Activated gamma-delta T cell treated with Interleukin-2 at 50 U/mL for 16 hours (primary cell): ENCODE data around the gene C5orf58.
A peak's percentile ranks its signal among the peaks of the same experiment; 100 is the strongest.

Experiments used
- DNase-seq: peaks from one replicate; pipeline ENCODE4 v3.0.0-alpha.2; 2020

Gene C5orf58

DNA sequence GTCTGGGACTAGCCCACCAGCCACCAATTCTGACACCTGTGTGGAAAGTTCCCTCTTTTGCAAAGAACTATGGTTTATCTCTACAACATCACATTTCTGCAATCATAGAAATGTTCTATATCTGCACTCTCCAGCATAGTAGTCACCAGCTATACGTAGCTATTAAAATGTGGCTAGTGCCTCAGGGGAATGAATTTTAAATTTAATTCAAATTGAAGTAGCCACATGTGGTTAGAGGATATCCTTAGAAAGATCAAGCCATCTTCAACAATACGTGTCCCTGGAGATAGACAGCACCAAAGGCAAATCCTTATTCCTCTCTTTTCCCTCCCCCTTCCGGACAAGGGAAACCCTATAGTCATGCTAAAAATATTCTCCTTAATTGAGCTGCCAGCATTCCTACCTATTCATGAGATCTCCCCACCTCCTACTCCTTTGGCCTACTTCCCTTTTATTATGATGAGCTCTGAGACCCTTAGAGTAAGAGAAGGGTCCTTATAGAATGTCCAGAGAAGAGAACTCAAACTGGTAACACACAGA, 53.7 kb downstream of the C5orf58 start:
- DNase-seq = no peak

DNA sequence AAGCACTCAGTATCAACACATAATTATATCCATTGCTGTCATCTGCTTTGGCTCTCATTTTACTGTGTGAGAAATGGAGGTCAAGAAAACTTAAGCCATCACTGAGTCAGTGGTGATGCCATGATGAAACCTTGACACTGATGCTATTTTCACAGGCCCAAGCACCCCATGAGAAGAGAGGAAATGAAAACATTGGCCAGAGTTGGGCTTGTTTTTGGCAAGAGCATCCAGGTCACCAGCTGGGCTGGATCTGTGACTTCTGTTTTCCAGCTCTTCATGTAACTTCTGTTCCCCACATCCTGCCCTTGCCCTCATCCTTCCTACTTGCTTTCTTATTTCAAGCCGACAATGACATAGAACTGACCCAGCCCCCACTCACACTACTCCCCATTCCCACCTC, 54.7 kb downstream of the C5orf58 start:
- no peak for DNase-seq

DNA sequence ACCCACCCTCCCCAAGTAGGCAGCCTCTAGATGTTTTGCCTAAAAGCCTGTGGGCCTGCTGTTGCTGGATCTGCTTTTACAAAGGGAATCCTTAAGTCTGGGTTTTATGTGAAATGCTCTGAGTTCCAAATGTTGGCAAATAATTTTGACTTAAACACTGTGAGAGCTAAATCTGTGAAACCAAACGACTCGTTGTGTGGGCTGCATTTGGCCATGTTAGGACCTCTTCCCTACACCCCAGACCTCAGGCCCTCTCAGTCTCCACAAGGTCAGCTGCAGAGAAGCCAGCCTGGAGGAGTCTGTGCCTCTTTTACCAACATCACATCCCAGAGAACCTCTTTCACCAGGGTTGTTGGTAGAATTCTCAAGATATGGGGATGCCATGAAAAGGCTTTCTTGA, 55.4 kb downstream of the C5orf58 start:
- DNase-seq = no peak

DNA sequence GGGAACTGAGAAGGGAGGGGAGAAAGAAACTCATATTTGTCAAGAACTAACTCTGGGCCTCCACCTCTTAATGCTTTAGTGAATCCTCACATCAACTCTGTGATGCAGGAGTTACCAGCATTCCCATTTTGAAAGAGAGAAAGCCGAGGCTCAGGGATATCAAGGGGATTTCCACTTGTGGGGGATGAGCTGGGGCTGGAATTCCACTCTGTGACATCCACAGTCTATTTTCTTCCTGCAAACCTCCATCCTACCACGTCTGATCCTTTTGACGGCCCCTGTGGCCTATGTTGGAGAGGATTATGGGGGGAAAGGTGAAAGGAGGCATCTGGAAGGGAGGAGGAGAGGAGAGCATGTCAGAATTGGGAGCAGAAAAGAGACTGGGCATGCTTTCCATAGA, 55.8 kb downstream of the C5orf58 start:
- DNase-seq = no peak

DNA sequence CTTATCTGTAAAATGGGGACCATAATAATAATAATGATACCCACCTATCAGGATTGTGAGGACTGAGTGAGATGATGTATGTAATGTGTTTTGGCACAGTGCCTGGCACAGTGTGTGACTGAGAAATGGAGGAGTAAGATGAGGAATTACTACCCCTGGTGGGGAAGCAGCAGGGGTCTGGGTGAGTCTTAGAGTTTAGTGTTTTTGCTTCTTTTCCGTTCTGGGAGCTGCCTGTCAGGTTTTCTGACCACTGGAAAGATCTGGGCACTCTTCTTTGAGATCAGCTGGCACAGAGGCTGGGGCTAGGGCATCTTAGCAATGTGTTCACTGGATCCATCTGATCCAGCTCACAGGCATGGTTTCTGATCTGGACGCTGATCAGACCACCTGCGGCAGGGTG, 56.3 kb downstream of the C5orf58 start:
- no peak for DNase-seq

DNA sequence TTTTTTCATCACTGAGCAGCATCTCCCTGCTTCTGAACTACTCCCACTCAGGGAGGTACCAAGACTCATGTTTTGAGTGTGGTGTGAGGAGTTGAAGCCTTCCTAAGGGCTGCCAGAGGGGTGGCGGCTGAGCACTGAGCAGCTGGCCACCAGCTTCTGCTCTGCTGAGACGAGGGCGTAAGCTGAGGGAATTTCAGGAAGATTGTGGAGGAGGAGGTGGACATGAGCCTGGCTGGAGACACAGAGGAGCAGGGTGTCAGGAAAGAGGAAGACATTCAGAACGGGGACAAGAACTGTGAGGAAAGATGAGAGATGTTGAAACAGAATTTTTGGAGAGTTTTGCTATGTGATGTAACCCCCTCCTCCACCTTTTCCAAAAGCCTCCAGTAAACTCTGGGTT, 57.0 kb downstream of the C5orf58 start:
- DNase-seq = no peak

DNA sequence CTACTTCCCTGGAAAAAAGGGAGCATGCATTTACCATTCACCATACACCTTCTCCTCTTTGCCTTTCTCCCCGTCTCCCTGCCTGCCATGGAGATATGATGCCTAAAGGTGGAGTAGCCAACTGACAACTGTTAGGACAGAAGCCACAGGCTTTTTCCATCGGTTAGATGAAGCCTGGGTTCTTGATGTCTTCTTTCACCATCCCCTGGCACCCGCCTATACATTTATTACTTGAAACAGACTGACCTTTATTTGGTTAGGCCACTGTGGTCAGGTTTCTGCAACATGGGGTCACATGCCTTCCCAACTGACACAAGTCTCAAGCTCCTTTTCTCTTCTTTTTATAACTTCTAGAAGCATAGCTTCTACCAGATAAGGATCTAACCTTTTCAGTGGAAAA, 57.7 kb downstream of the C5orf58 start:
- no peak for DNase-seq

DNA sequence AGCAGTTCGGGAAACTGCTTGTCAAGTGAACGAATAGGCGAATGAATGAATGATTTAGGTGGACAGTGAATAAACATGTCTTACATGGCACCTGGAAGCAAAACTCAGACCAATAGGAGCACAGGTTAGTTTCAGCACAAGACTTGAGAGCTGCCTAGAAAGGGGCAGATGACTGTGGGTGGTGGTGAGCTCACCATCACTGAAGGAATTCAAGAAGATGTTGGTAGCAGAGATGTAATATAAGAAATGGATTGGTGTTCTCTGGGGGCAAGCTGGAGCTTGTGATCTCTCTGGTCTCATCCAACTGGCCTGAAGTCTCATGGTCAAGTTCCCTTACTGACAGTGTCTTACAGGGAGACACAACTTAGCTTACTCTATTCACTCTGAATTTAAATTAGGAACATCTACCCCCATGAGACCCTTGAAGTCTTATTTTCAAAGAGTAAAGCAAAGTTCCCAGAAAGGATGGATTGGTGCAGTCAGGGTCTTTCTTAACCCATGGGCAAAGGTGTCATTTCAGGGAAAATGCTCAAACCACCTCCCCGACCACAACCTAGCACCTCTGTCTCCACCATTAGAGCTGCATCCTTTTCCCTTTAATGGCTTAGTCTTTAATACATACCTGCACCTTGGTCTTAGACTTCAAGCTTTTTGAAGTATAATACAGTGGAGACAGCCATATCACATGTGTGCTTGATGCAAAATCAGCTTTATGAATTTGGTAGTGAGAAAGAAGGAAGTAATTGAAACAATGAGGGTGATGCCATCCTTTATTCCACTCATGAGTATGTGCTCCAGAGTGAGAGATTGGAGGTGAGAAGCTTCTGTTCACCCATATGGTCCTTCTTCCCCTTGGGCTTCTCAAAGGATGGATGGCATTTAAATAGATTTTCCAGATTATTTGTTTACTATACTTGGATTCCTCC, 59.7 kb downstream of the C5orf58 start:
- DNase-seq = no peak

DNA sequence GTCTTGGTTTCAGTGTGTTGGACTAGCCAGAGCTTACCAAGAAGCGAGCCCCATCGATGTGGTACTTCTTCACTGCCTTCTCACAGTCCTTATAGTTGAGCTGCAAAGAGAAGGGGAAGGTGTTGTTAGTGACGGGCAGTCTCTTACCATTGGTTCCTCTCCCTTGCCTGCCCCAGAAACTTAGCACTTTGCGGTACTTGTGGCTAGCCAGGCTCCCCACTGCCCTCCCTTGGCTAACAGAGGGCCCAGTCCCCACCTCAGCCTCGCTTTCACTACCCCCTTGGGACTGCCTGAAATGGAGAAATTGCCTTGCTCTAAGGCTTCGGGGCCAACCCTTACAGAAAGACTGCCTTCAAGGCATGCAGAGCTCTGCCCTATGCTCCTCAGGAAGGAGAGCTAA, 60.5 kb downstream of the C5orf58 start:
- peak; percentile 67 for DNase-seq

DNA sequence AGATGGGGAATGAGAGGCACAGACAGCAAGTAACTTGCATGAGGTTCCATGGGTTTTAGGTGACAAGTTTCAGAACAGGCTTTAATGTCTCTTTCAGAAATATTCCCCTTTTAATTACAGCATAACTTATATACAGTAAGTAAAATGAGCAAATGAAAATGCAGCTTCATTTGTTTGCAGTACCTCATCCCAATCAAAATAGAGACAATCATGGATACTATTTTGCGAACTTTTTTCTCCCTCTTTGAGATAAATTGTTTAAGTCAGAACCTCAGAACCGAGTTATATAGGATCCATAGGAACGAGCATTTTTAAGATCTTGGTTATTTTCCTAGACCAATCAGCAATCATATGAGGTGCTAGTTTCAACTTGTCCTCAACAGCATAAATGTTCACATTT, 61.3 kb downstream of the C5orf58 start:
- no peak for DNase-seq

DNA sequence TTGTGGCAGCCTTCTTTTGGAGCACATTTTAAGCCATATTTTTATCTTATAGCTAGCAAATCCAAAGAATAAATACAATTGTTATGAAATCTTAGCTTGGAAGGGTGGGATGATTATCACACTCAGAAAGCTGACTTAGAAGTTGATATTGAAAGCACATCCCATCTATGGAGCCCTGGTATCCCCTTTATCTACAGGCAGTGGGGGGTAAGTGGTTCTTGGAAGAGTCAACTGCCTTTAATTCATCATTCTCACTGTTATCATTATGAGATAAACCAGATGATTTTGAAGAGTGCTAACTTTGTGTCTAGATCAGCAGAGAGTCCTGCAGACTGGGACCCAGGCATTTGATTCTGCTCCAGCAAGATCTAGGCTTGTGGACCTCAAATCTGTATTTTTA, 61.8 kb downstream of the C5orf58 start:
- no peak for DNase-seq
